Endothelial cell of hepatic sinusoid (primary cell): ENCODE data around the gene VWDE.
"Not testable (repeated sequence)": the region's sequence is repeated elsewhere in the genome, so short reads cannot be mapped to it uniquely, and the experiment has no call there.

Experiments
- in situ Hi-C: cut with HindIII; loops from 2 replicates; pipeline ENCODE4 v1.10.0; 2017; ENCODE audit warnings: low sequenced_read_pairs

The VWDE gene

DNA sequence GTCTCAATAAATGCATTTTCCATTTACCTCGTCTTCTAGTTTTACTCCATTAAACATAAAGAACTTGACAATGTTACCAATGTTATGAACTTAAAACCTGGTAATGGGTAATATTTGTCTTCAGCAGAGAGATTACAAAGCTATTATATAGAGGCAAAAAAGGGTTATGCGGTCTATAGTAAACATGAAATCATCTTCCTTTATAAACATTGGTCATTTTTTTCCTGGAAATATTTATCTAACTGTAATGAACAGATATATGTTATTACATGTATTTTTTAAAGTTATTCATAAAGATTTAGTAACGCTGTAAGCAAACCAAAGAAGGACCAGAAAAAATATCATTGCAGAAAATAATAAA is 1.3 kb downstream of the VWDE start:
- in situ Hi-C loops = no loop called here

DNA sequence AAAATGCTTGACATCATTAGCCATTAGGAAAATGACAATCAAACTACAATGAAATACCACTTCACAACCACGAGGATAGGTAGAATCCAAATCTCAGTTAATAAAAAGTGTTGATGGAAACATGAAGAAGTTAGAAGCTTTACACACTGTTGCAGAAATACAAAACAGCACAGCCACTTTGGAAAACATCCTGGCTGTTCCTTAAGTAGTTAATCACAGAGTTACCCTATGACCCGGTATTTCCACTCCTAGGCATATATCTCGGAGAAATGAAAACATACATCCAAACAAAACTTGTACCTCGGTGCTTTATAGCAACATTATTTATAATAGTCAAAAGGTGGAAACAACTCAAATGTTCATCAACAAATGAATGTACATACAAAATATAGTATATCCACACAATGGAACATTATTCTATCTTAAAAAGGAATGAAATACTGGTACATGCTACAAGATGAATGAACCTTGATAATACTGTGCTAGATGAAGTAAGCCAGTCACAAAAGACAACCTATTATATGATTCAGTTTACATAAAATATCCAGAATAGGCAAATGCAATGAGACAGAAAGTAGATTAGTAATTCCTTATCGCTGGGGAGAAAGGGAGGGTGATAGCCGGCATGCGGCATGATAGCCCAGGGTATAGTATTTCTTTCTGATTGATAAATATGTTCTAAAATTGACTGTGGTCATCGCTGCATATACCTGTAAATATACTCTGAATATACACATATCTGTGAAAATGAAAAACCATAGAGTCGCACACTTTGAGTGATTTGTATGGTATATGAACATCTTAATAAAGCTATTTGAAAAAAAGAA is 1.9 kb downstream of the VWDE start:
- in situ Hi-C loops = no loop called here

GRCh38 chr7:12398186-12398585 is 5.5 kb downstream of the VWDE start:
- in situ Hi-C loops = no loop called here

- in situ Hi-C loops = no loop called here
Observed at GRCh38 chr7:12397671-12398070, 6.0 kb downstream of the VWDE start.

DNA sequence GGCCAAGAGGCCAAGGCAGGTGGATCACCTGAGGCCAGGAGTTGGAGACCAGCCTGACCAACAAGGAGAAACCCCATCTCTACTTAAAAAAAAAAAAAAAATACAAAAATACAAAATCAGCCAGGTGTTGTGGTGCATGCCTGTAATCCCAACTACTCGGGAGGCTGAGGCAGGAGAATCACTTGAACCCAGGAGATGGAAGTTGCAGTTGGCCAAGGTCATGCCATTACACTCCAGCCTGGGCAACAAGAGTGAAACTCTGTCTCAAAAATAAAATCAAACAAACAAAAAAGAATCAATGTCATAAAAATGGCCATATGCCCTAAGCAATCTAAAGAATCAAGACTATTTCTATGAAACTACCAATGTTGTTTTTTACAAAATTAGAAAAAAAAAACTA is 7.0 kb downstream of the VWDE start:
- in situ Hi-C loops = not testable (repeated sequence)

- in situ Hi-C loops = no loop called here
Observed at GRCh38 chr7:12391922-12392615, 11.6 kb downstream of the VWDE start.

DNA sequence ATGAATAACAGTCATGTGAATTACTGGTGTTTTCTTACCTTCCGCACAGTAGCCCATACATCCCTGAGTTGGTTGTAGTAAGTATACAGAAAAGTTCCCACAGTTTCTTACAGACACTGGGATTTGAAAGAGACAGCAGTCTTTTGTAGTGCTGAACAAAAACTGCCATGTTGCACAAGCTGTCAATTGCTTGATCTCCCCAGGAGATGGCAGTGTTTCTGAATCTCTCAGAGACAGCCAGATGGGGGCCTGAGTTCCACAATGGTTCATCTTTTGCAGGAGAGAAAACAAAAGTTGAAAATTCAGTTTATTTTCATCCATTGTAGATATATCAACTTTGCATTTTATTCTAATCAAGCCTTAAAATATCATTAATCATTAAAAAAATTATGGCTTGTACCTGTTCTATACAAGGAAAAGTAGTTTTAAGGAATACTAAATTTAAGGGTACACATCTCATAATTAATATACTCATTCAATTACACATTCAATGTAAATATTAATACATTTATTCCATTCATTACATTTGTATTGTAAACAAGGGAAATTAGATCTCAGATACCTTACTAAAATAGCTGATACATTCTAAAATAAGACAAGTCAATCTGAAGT is 14.5 kb downstream of the VWDE start:
- in situ Hi-C loops = no loop called here

- in situ Hi-C loops = no loop called here
Observed at GRCh38 chr7:12386313-12386740, 17.3 kb downstream of the VWDE start.

DNA sequence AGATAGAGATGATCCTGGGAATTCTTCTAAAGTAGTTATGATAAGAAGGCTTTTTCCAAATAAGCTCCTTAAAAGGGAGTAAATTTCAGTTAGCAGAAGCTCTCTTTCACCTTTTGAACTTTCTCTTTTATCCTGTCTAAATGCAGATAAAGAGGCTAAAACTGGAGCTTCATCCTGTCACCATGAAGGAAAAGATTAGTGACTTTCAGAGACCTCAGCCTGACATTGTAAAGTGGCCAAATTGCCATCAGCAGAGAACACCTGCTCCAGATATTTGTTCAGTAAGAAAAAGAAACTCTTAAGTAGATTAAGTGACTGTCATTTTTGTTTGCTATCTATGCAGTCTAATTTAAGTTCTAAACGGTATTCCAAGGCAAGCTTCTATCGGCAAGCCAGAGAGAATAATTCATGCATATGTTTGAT is 18.3 kb downstream of the VWDE start:
- in situ Hi-C loops = no loop called here

- in situ Hi-C loops = loop anchor here (5.0 kb wide), 2 partner anchors 51 to 69 kb away; no protein-coding TSS in a partner anchor
Observed at GRCh38 chr7:12383377-12383776, 20.3 kb downstream of the VWDE start.

DNA sequence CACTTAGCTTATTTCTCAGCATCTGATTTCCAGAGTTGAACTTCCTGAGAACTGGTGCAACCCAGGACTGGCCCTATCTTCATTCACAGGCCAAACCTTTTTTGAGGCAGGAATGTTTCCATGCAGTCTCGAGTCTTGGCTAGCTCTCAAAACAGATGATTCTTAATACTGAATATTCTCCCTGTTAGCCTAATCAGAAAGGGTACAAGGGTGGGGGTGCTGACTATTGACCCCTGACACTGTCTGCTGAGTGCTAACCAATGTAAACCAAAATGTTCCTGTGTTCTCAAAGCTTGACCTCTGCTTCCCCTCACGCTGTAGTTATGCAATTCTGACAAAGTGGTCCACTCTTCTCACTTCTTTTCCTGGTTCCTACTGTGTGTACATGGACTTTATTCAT is 25.3 kb downstream of the VWDE start:
- in situ Hi-C loops = no loop called here

DNA sequence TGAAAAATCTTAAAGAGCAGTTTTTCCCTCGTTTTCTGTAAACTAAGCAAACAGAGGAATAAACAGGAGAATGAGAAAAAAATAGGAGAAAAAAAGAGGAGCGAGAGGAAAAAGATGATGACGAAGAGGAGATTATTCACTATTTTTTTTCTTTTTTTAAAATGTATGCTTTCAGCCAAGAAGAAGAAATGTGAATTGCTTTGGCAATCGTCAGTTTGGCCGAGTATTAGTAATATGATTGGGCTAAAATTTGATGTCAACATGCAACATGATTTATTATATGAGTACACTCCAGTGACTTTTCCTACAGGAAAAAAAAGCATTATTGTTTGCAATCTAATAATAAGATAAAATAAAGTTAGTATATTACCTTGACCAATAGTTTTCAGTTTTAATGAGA is 26.3 kb downstream of the VWDE start:
- in situ Hi-C loops = no loop called here

GRCh38 chr7:12373580-12374263 is 29.9 kb downstream of the VWDE start:
- in situ Hi-C loops = no loop called here

DNA sequence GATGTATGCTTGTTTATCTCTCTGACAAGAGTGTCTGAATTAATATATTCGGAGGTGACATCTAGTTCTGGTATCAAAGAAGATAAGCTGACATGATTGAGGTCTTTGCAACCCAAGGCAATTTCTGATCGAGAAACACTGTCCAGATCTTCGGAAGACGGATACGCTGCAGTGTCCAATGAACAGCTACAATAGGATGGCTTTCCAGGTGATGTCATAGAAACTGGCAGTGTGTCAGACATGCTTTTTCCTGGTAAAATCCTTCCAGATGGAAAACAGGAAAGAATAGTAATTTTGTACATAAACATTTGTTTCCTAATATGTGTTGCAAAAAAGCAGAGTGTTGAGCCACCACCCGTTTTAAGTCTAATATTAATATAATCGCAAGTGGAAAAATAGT is 33.4 kb downstream of the VWDE start:
- in situ Hi-C loops = no loop called here

- in situ Hi-C loops = no loop called here
Observed at GRCh38 chr7:12369756-12370155, 33.9 kb downstream of the VWDE start.

DNA sequence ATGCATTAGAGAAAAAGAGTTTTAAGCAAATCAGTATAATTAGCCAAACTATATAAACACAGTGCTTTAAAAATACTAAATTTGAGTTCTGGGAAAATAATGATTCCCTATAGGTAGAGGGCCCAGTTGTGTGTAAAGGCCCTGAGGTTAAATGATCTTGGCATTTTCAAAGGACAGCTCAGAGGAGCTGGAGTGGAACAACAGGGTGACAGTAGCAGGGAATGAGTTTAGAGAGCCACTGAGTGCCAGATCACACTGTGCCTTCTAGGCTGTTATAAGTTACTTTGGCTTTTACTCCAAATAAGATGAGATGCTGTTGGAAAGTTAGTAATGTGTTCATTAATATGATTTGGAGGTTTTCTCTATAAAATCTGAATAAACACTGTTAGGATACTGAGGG is 34.6 kb downstream of the VWDE start:
- in situ Hi-C loops = no loop called here

- in situ Hi-C loops = no loop called here
Observed at GRCh38 chr7:12360948-12361347, 42.7 kb downstream of the VWDE start.

DNA sequence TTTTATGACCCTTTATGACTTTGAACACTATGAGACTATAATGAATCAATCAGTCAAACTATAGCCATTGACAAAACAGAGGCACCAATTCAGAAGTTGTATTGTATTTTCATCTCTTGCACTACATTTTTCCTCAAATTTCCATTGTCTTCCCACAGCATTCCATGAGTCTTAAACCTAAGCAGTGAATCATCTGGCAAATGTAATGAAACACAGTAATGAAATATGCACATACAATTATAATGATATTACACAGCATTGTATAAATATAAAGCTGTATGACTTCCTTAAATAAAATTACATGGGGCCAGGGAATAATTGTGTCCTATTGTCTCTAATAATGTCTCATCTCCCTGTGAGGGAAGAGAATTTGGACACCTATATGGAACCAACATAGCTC is 45.0 kb downstream of the VWDE start:
- in situ Hi-C loops = no loop called here

DNA sequence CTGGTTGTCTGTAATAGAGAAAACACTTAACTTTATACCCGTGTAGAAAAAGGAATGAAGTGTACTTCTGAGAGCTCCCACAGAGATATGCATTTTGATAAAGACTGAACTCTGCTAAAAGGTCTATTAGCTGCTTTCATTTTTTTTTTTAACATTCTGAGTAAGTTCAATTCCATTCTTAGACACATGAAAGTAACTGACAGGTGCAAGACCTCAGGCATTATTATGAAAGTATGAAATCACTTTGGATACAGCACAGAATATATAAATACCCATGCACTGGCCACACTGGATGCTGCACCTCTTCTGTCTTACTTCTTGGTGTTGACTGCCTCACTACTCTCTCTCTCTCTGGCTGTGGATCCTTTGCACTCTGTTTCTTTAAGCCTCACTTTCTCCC is 46.2 kb downstream of the VWDE start:
- in situ Hi-C loops = no loop called here

DNA sequence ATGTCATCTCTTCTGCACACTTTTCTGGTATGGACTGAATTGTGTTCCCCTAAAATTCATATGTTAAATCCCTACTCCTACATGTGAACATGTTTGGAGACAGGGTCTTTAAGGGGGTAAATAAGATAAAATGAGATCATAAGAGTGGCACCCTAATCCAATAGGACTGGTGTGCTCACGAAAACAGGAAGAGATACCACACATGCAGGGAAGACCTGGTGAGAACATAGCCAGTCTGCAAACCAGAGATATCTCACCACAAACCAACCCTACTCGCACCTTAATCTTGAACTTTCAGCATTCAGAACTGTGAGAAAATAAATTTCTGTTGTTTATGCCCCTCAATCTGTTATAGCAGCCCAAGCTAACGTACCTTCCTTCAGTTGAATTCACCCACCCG is 51.8 kb downstream of the VWDE start:
- in situ Hi-C loops = no loop called here

GRCh38 chr7:12350971-12351370 is 52.7 kb downstream of the VWDE start:
- in situ Hi-C loops = no loop called here
